PC-3 (cell line): ENCODE results near the gene GRB7. TPM values are rescaled to one million over a fixed set of nuclear protein-coding genes. Genes with fewer than 3 reads are reported as not detected.
"Not testable (repeated sequence)": the region's sequence is repeated elsewhere in the genome, so short reads cannot be mapped to it uniquely, and the experiment has no call there.

ENCODE experiments used
- ATAC-seq: fragments of 200-7000 bp; cut with Tn5 transposase; 2 replicates; pipeline ENCODE4 v1.9.1; 2020; ENCODE audit warnings: mild to moderate bottlenecking, moderate library complexity
- BruUV-seq: library from RNA; stranded (reverse); fragments of 400-500 nt; replicated peaks from 2 replicates; lab custom pipeline; 2021; lab: Mats Ljungman, UMichigan
- CTCF ChIA-PET: fragments of 300-600 bp; sonication (Branson Sonifier 250); formaldehyde crosslinking; loops from one replicate; lab custom pipeline; 2022; ENCODE audit warnings: antibody characterized with exemption; lab: Charles Lee
- POLR2A ChIA-PET: fragments of 300-600 bp; sonication (Branson Sonifier 250); formaldehyde crosslinking; loops from one replicate; lab custom pipeline; 2022; ENCODE audit warnings: antibody characterized with exemption; ENCODE audit not compliant: unreplicated experiment; lab: Charles Lee
- DNase-seq: peaks from one replicate; pipeline ENCODE4 v3.0.0-alpha.2; 2015
- H2AFZ ChIP-seq: fragments of 300-600 bp; sonication (generic); 2 replicates; pipeline ENCODE4 v1.6.0; 2016; ENCODE audit warnings: antibody characterized with exemption, low read length
- H3F3A ChIP-seq: fragments of 300-600 bp; sonication (generic); one replicate; pipeline ENCODE4 v1.6.0; 2017; ENCODE audit warnings: antibody characterized with exemption, low read length, control low read depth, mild to moderate bottlenecking; ENCODE audit not compliant: unreplicated experiment
- H3K27ac ChIP-seq: fragments of 300-600 bp; sonication (generic); 2 replicates; pipeline ENCODE4 v1.5.1; 2016; ENCODE audit warnings: mild to moderate bottlenecking, low read length
- H3K27me3 ChIP-seq: fragments of 300-600 bp; sonication (generic); 2 replicates; pipeline ENCODE4 v1.6.1; 2016; ENCODE audit warnings: low read length, mixed read lengths
- H3K36me3 ChIP-seq: fragments of 300-600 bp; sonication (generic); 2 replicates; pipeline ENCODE4 v1.6.1; 2016; ENCODE audit warnings: low read depth, mixed run types, low read length, mixed read lengths
- H3K4me1 ChIP-seq: fragments of 300-600 bp; sonication (generic); 2 replicates; pipeline ENCODE4 v1.5.1; 2016; ENCODE audit warnings: low read length; ENCODE audit not compliant: insufficient read depth
- H3K4me2 ChIP-seq: fragments of 300-600 bp; sonication (generic); 2 replicates; pipeline ENCODE4 v1.6.0; 2016; ENCODE audit warnings: low read length
- H3K4me3 ChIP-seq: fragments of 300-600 bp; sonication (generic); 2 replicates; pipeline ENCODE4 v1.5.1; 2016; ENCODE audit warnings: mild to moderate bottlenecking, low read length, mixed read lengths
- H3K79me2 ChIP-seq: fragments of 300-600 bp; sonication (generic); 2 replicates; pipeline ENCODE4 v1.6.1; 2017; ENCODE audit warnings: low read length, mixed read lengths
- H3K9ac ChIP-seq: fragments of 300-600 bp; sonication (generic); 2 replicates; pipeline ENCODE4 v1.6.0; 2016; ENCODE audit warnings: mild to moderate bottlenecking, low read length
- H3K9me2 ChIP-seq: fragments of 300-600 bp; sonication (generic); replicated peaks from 2 replicates; pipeline ENCODE4 v1.6.1; 2016; ENCODE audit warnings: mixed run types, low read length, mixed read lengths
- H3K9me3 ChIP-seq: fragments of 300-600 bp; sonication (generic); 2 replicates; pipeline ENCODE4 v1.6.1; 2016; ENCODE audit warnings: low read length, mixed read lengths
- H4K20me1 ChIP-seq: fragments of 300-600 bp; sonication (generic); 2 replicates; pipeline ENCODE4 v1.6.1; 2016; ENCODE audit warnings: low read length, mixed read lengths
- EZH2 ChIP-seq: fragments of 300-600 bp; sonication (generic); IDR thresholded peaks from one replicate; pipeline ENCODE4 v1.6.1; 2017; ENCODE audit warnings: antibody characterized with exemption, mild to moderate bottlenecking, low read length; ENCODE audit not compliant: unreplicated experiment
- EZH2phosphoT487 ChIP-seq: fragments of 300-600 bp; sonication (generic); IDR thresholded peaks from 2 replicates; pipeline ENCODE4 v1.6.1; 2018; ENCODE audit warnings: mild to moderate bottlenecking, antibody characterized with exemption, low read length, borderline replicate concordance
- intact Hi-C: fragments of 100-400 bp; cut with micrococcal nuclease; formaldehyde crosslinking; loops from 2 replicates; pipeline ENCODE4 v1.9.0; 2023
- total RNA-seq: library from RNA; depleted of rRNA; stranded (reverse); fragments of >200 nt; gene quantifications from 2 replicates; pipeline ENCODE4 v1.2.3, GENCODE V29; 2014
- TF ChIP-seq, protein P1 (sequence below): fragments of 300-600 bp; sonication (generic); conservative IDR thresholded peaks from 2 replicates; pipeline ENCODE4 v1.5.1; 2017; ENCODE audit warnings: antibody characterized with exemption, low read depth, mild to moderate bottlenecking, low read length

Gene GRB7
- total RNA-seq, 1 experiment from 2014 or later: 31.3 TPM

DNA sequence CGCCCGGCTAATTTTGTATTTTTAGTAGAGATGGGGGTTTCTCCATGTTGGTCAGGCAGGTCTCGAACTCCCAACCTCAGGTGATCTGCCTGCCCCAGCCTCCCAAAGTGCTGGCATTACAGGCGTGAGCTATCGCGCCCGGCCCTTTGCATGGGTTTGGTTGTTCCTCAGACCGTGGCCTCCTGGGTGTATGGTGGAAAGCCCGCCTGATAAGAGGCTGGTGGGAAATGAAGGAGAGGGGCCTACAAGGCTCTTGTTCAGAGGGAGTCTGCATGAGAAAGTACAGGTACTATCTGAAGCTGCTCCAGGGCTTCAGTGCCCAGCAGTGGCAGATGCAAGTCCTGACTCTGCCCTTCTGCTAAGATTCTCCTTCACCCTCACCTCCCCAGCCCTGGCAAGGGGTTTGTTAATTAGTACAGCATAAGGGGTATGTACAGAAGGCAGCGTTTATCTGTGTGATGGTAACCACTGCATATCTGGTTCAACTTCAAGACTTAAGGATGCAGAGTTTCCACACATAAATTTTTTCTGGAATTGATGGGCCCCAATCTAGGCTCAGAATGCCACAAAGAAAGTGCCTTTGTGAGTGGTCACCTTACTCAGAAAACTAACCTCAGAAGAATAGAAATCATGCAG, 24.2 kb downstream of the GRB7 start:
- no peak for ATAC-seq
- no peaks in the 10 kb centered on the region for H3K9me3 ChIP-seq
- H3K4me2 ChIP-seq: no peak overlapping the region
- H3K4me1 ChIP-seq: no peaks in the 10 kb centered on the region
- no peak overlapping the region for H3K4me3 ChIP-seq
- no TSS peak for BruUV-seq
- no peaks in the 10 kb centered on the region for H3K9me2 ChIP-seq
- no peak overlapping the region for H3K9ac ChIP-seq
- TF ChIP-seq EZH2phosphoT487 (no peak), EZH2 (no peak)
- TF ChIP-seq, protein P1, sequence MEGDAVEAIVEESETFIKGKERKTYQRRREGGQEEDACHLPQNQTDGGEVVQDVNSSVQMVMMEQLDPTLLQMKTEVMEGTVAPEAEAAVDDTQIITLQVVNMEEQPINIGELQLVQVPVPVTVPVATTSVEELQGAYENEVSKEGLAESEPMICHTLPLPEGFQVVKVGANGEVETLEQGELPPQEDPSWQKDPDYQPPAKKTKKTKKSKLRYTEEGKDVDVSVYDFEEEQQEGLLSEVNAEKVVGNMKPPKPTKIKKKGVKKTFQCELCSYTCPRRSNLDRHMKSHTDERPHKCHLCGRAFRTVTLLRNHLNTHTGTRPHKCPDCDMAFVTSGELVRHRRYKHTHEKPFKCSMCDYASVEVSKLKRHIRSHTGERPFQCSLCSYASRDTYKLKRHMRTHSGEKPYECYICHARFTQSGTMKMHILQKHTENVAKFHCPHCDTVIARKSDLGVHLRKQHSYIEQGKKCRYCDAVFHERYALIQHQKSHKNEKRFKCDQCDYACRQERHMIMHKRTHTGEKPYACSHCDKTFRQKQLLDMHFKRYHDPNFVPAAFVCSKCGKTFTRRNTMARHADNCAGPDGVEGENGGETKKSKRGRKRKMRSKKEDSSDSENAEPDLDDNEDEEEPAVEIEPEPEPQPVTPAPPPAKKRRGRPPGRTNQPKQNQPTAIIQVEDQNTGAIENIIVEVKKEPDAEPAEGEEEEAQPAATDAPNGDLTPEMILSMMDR: no peak
- H3K27ac ChIP-seq: no peak overlapping the region
- H4K20me1 ChIP-seq: no peaks in the 10 kb centered on the region
- H3K79me2 ChIP-seq: no peaks in the 10 kb centered on the region
- no peaks in the 10 kb centered on the region for H3F3A ChIP-seq
- no peak for DNase-seq
- ChIA-PET POLR2A (no interaction called here), CTCF (no interaction called here)
- no peak overlapping the region for H2AFZ ChIP-seq
- no peaks in the 10 kb centered on the region for H3K36me3 ChIP-seq
- peaks cover 11% of the 10 kb centered on the region; the same call in 1 of the 2 replicates for H3K27me3 ChIP-seq
- intact Hi-C loops: no loop called here

DNA sequence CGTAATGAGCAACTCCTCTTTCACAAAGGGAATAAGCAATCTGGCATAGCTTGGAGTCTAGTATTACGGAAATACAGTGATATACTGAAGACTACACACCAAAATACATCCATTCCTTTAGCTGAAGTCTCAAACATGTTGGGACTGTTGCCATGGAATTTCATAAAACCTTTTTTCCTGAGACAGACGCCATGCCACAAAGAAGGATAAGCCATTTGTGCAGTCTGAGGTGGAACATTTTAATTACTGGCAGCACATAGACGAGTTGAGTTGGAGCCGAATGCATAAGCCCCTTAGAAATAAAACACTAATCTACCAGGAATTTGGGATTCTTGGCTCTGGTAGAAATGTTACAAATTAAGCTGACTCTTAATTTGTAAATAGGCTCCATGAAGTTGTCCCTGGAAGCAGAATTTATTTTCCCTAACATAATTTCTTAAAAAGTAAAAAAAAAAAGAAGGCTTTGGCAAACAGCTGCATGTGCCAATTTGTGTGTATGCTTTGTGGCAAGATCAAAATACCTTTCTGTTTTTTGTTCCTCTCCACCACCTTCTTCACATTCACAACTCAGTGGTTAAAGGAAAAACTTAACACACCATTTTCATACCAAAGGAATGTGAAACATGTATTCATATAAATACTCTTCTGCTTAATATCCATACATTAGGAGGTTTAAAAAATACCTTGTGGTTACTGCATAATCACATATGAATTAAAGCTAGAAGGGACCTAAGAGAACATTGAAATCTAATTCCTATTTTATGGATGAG, 25.5 kb downstream of the GRB7 start:
- Histone ChIP-seq H3K9me3 (no peaks in the 10 kb centered on the region), H3K9ac (no peak overlapping the region), H4K20me1 (no peaks in the 10 kb centered on the region), H3K9me2 (no peaks in the 10 kb centered on the region), H3K4me3 (no peak overlapping the region), H3K4me2 (no peak overlapping the region), H2AFZ (no peak overlapping the region), H3K27me3 (peaks cover 11% of the 10 kb centered on the region; the same call in 1 of the 2 replicates), H3K36me3 (no peaks in the 10 kb centered on the region), H3K4me1 (no peaks in the 10 kb centered on the region), H3K27ac (no peak overlapping the region), H3F3A (no peaks in the 10 kb centered on the region), H3K79me2 (no peaks in the 10 kb centered on the region)
- CTCF ChIA-PET: no interaction called here
- intact Hi-C loops: no loop called here
- DNase-seq (peak; percentile 22), ATAC-seq (no peak)
- TF ChIP-seq, protein P1: no peak
- TF ChIP-seq EZH2phosphoT487 (no peak), EZH2 (no peak)
- no TSS peak for BruUV-seq
- POLR2A ChIA-PET: interaction anchor here (0.5 kb wide), 1 partner anchor 25 kb away, joined by 3 read pairs; no protein-coding TSS in a partner anchor

DNA sequence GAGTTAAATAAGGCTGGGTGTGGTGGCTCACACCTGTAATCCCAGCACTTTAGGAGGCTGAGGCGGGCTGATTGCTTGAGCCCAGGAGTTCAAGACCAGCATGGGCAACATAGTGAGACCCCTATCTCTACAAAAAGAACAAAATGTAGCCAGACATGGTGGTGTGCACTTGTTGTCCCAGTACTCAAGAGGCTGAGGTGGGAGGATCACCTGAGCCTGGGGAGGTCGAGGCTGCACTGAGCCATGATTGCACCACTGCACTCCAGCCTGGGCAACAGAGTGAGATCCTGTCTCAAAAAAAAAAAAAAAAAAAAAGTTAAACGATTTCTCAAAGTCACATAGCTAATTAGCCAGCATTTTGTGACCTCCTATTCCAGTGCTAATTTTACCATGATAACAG, 26.4 kb downstream of the GRB7 start:
- H3K9me3 ChIP-seq, H3K4me1 ChIP-seq, intact Hi-C loops, H2AFZ ChIP-seq, POLR2A ChIA-PET, H3K9ac ChIP-seq, H3K79me2 ChIP-seq, H3F3A ChIP-seq, H3K9me2 ChIP-seq, BruUV-seq, DNase-seq, H4K20me1 ChIP-seq, CTCF ChIA-PET, H3K4me3 ChIP-seq, ATAC-seq, H3K4me2 ChIP-seq, H3K27ac ChIP-seq, H3K36me3 ChIP-seq: not testable (repeated sequence)
- H3K27me3 ChIP-seq: peaks cover 11% of the 10 kb centered on the region; the same call in 1 of the 2 replicates
